Activated T-helper 2 cell treated with anti-CD3 and anti-CD28 coated beads, Interferon-gamma antibody, Interleukin-2, Interleukin-4, amounts not matched to agents 10 μg/mL and 5 μg/mL and 100 μg/mL, durations not matched to agents 14 hours and 24 hours and 36 hours (primary cell): ENCODE results near the gene IGF1R. TPM values are rescaled to one million over a fixed set of nuclear protein-coding genes. Genes with fewer than 3 reads are reported as not detected.
"Not testable (repeated sequence)": the region's sequence is repeated elsewhere in the genome, so short reads cannot be mapped to it uniquely, and the experiment has no call there.

Source experiments
- DNase-seq: peaks from one replicate; pipeline ENCODE4 v3.0.0; 2021; ENCODE audit warnings: low spot score
- H3K27ac Mint-ChIP-seq: one replicate; pipeline ENCODE4 v1.8.0; 2021; ENCODE audit warnings: mixed read lengths
- H3K27me3 Mint-ChIP-seq: one replicate; pipeline ENCODE4 v1.8.0; 2021; ENCODE audit warnings: low read depth, mixed read lengths
- H3K36me3 Mint-ChIP-seq: one replicate; pipeline ENCODE4 v1.8.0; 2021; ENCODE audit warnings: low read depth, mixed read lengths
- H3K4me1 Mint-ChIP-seq: one replicate; pipeline ENCODE4 v1.8.0; 2021; ENCODE audit warnings: low read depth, mixed read lengths
- H3K4me3 Mint-ChIP-seq: one replicate; pipeline ENCODE4 v1.8.0; 2021; ENCODE audit warnings: low read depth, mild to moderate bottlenecking, moderate library complexity, mixed read lengths
- H3K9me3 Mint-ChIP-seq: one replicate; pipeline ENCODE4 v1.8.0; 2021; ENCODE audit warnings: mixed read lengths
- intact Hi-C: fragments of 100-400 bp; cut with micrococcal nuclease; formaldehyde crosslinking; loops from one replicate; pipeline ENCODE4 v1.15.1; 2023
- total RNA-seq: library from RNA; stranded (reverse); gene quantifications from 2 replicates; pipeline ENCODE4 v1.2.3, GENCODE V29; 2022

IGF1R gene
- total RNA-seq, 1 donor from 2014 or later, result 31.1 TPM

- peaks cover 37% of the 10 kb centered on the region for H3K36me3 Mint-ChIP-seq
- peaks cover 25% of the 10 kb centered on the region for H3K9me3 Mint-ChIP-seq
- no peaks in the 10 kb centered on the region for H3K4me1 Mint-ChIP-seq
- no peak for DNase-seq
- intact Hi-C loops, result no loop called here
- no peaks in the 10 kb centered on the region for H3K27me3 Mint-ChIP-seq
- no peak overlapping the region for H3K27ac Mint-ChIP-seq
- H3K4me3 Mint-ChIP-seq, result no peak overlapping the region
Measured at GRCh38 chr15:98964466-98965133, 316.3 kb downstream of the IGF1R start.

GRCh38 chr15:98965134-98965491, 316.8 kb downstream of the IGF1R start:
- Mint-ChIP-seq H3K36me3 (peaks cover 33% of the 10 kb centered on the region), H3K9me3 (peaks cover 25% of the 10 kb centered on the region)
- H3K4me3 Mint-ChIP-seq, H3K4me1 Mint-ChIP-seq, intact Hi-C loops, H3K27me3 Mint-ChIP-seq, H3K27ac Mint-ChIP-seq, DNase-seq: not testable (repeated sequence)

- H3K4me1 Mint-ChIP-seq, result no peaks in the 10 kb centered on the region
- no peak overlapping the region for H3K4me3 Mint-ChIP-seq
- H3K27me3 Mint-ChIP-seq, result no peaks in the 10 kb centered on the region
- H3K9me3 Mint-ChIP-seq, result peaks cover 25% of the 10 kb centered on the region
- peaks cover 28% of the 10 kb centered on the region for H3K36me3 Mint-ChIP-seq
- DNase-seq, result no peak
- intact Hi-C loops, result no loop called here
- no peak overlapping the region for H3K27ac Mint-ChIP-seq
Measured at GRCh38 chr15:98965597-98965996, 317.3 kb downstream of the IGF1R start.

- no peak overlapping the region for H3K27ac Mint-ChIP-seq
- H3K4me3 Mint-ChIP-seq, result no peak overlapping the region
- no peaks in the 10 kb centered on the region for H3K4me1 Mint-ChIP-seq
- intact Hi-C loops, result no loop called here
- peaks cover 18% of the 10 kb centered on the region for H3K9me3 Mint-ChIP-seq
- H3K36me3 Mint-ChIP-seq, result peaks cover 22% of the 10 kb centered on the region
- DNase-seq, result no peak
- H3K27me3 Mint-ChIP-seq, result no peaks in the 10 kb centered on the region
Measured at GRCh38 chr15:98966091-98966787, 317.9 kb downstream of the IGF1R start.

- no peak for DNase-seq
- Mint-ChIP-seq H3K9me3 (peaks cover 12% of the 10 kb centered on the region), H3K27me3 (no peaks in the 10 kb centered on the region), H3K4me1 (no peaks in the 10 kb centered on the region), H3K36me3 (peaks cover 13% of the 10 kb centered on the region), H3K27ac (no peak overlapping the region), H3K4me3 (no peak overlapping the region)
- intact Hi-C loops, result no loop called here
Measured at GRCh38 chr15:98967096-98967495, 318.8 kb downstream of the IGF1R start.

GRCh38 chr15:98967916-98968315, 319.6 kb downstream of the IGF1R start:
- Mint-ChIP-seq H3K27me3 (no peaks in the 10 kb centered on the region), H3K4me3 (no peak overlapping the region), H3K9me3 (peaks cover 3% of the 10 kb centered on the region), H3K27ac (no peak overlapping the region), H3K4me1 (no peaks in the 10 kb centered on the region), H3K36me3 (peaks cover 5% of the 10 kb centered on the region)
- no peak for DNase-seq
- intact Hi-C loops, result no loop called here

GRCh38 chr15:98968576-98968975, 320.2 kb downstream of the IGF1R start:
- H3K9me3 Mint-ChIP-seq, result no peaks in the 10 kb centered on the region
- H3K36me3 Mint-ChIP-seq, result no peaks in the 10 kb centered on the region
- H3K27me3 Mint-ChIP-seq, result no peaks in the 10 kb centered on the region
- H3K4me1 Mint-ChIP-seq, result no peaks in the 10 kb centered on the region
- no peak for DNase-seq
- H3K27ac Mint-ChIP-seq, result no peak overlapping the region
- H3K4me3 Mint-ChIP-seq, result no peak overlapping the region
- intact Hi-C loops, result no loop called here

- Mint-ChIP-seq H3K36me3 (no peaks in the 10 kb centered on the region), H3K4me3 (no peak overlapping the region), H3K27ac (no peak overlapping the region), H3K4me1 (no peaks in the 10 kb centered on the region), H3K27me3 (no peaks in the 10 kb centered on the region), H3K9me3 (no peaks in the 10 kb centered on the region)
- DNase-seq, result no peak
- intact Hi-C loops, result no loop called here
Measured at GRCh38 chr15:98969126-98969735, 320.9 kb downstream of the IGF1R start.

- H3K27me3 Mint-ChIP-seq, result no peaks in the 10 kb centered on the region
- H3K27ac Mint-ChIP-seq, result no peak overlapping the region
- no peak overlapping the region for H3K4me3 Mint-ChIP-seq
- H3K9me3 Mint-ChIP-seq, result no peaks in the 10 kb centered on the region
- H3K36me3 Mint-ChIP-seq, result no peaks in the 10 kb centered on the region
- intact Hi-C loops, result no loop called here
- no peaks in the 10 kb centered on the region for H3K4me1 Mint-ChIP-seq
- DNase-seq, result no peak
Measured at GRCh38 chr15:98970799-98971198, 322.5 kb downstream of the IGF1R start.

GRCh38 chr15:98976500-98976899, 328.2 kb downstream of the IGF1R start:
- Mint-ChIP-seq H3K27ac (no peak overlapping the region), H3K4me1 (no peaks in the 10 kb centered on the region), H3K27me3 (no peaks in the 10 kb centered on the region), H3K36me3 (no peaks in the 10 kb centered on the region), H3K4me3 (no peak overlapping the region), H3K9me3 (no peaks in the 10 kb centered on the region)
- DNase-seq, result no peak
- intact Hi-C loops, result no loop called here

GRCh38 chr15:98977441-98977840, 329.1 kb downstream of the IGF1R start:
- H3K27ac Mint-ChIP-seq, result no peak overlapping the region
- no peaks in the 10 kb centered on the region for H3K9me3 Mint-ChIP-seq
- no peaks in the 10 kb centered on the region for H3K27me3 Mint-ChIP-seq
- DNase-seq, result no peak
- intact Hi-C loops, result no loop called here
- no peak overlapping the region for H3K4me3 Mint-ChIP-seq
- no peaks in the 10 kb centered on the region for H3K4me1 Mint-ChIP-seq
- no peaks in the 10 kb centered on the region for H3K36me3 Mint-ChIP-seq

GRCh38 chr15:98978153-98978552, 329.8 kb downstream of the IGF1R start:
- Mint-ChIP-seq H3K9me3 (no peaks in the 10 kb centered on the region), H3K4me1 (no peaks in the 10 kb centered on the region), H3K27me3 (no peaks in the 10 kb centered on the region), H3K27ac (no peak overlapping the region), H3K36me3 (no peaks in the 10 kb centered on the region), H3K4me3 (no peak overlapping the region)
- no peak for DNase-seq
- intact Hi-C loops, result no loop called here

GRCh38 chr15:98980899-98981228, 332.5 kb downstream of the IGF1R start:
- Mint-ChIP-seq H3K9me3 (peaks cover 1% of the 10 kb centered on the region), H3K27ac (no peak overlapping the region), H3K4me1 (no peaks in the 10 kb centered on the region), H3K27me3 (no peaks in the 10 kb centered on the region), H3K36me3 (no peaks in the 10 kb centered on the region), H3K4me3 (no peak overlapping the region)
- intact Hi-C loops, result no loop called here
- DNase-seq, result no peak
